GM23338 (cell line): ENCODE data around the gene CASS4. TPM values are rescaled to one million over a fixed set of nuclear protein-coding genes. Genes with fewer than 3 reads are reported as not detected.

Source experiments
- EZH2 ChIP-seq: fragments of 200-600 bp; sonication (generic); IDR thresholded peaks from one replicate; pipeline ENCODE4 v1.8.0; 2017; ENCODE audit warnings: antibody characterized with exemption, mild to moderate bottlenecking, low read depth; ENCODE audit not compliant: unreplicated experiment
- JUNB ChIP-seq: IDR thresholded peaks from one replicate; pipeline ENCODE4 v1.6.1; 2016; ENCODE audit warnings: antibody characterized with exemption; ENCODE audit not compliant: unreplicated experiment
- polyA plus RNA-seq: library from polyadenylated mRNA; unstranded; fragments of >200 nt; fragmentation: Nextera tagmentation; extraction: Ambion mirVana; gene quantifications from 2 replicates; pipeline ENCODE4 v1.2.1, GENCODE V29; 2016
- small RNA-seq: library from RNA; depleted of rRNA; stranded (forward); fragments of <200 nt; gene quantifications from one replicate; pipeline ENCODE3, GENCODE V24; 2014; ENCODE audit warnings: low replicate concordance
- total RNA-seq: library from RNA; depleted of rRNA; stranded (reverse); fragments of >200 nt; shearing (Covaris generic); gene quantifications from 2 replicates; pipeline ENCODE4 v1.2.3, GENCODE V29; 2014; rRNA removed
- TF ChIP-seq, protein P1 (sequence below): IDR thresholded peaks from one replicate; pipeline ENCODE4 v1.6.1; 2018; ENCODE audit warnings: antibody characterized with exemption; ENCODE audit not compliant: unreplicated experiment

Gene CASS4
- total and polyA plus RNA-seq, 2 experiments from 2014 or later = not detected

DNA sequence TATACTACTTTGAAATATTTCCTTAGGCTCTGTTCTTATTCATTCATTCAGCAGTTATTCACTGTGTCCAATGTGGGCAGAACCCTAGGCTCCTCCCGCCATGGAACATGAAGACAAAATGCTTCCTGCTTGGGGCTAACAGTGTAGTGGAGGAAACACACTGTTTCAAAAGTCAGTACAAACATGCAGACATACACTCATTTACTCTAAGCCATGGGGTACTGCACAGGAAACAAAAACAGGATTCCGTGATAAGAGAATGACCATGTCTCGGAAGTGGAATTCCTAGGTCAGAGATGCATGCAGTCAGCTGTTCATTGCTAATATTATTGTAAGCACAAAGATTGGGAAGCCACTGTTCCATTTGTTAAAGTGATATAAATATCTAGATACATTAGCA, 94.0 kb downstream of the CASS4 start (continued):
- TF ChIP-seq JUNB (no peak), EZH2 (no peak)
- TF ChIP-seq, protein P1, sequence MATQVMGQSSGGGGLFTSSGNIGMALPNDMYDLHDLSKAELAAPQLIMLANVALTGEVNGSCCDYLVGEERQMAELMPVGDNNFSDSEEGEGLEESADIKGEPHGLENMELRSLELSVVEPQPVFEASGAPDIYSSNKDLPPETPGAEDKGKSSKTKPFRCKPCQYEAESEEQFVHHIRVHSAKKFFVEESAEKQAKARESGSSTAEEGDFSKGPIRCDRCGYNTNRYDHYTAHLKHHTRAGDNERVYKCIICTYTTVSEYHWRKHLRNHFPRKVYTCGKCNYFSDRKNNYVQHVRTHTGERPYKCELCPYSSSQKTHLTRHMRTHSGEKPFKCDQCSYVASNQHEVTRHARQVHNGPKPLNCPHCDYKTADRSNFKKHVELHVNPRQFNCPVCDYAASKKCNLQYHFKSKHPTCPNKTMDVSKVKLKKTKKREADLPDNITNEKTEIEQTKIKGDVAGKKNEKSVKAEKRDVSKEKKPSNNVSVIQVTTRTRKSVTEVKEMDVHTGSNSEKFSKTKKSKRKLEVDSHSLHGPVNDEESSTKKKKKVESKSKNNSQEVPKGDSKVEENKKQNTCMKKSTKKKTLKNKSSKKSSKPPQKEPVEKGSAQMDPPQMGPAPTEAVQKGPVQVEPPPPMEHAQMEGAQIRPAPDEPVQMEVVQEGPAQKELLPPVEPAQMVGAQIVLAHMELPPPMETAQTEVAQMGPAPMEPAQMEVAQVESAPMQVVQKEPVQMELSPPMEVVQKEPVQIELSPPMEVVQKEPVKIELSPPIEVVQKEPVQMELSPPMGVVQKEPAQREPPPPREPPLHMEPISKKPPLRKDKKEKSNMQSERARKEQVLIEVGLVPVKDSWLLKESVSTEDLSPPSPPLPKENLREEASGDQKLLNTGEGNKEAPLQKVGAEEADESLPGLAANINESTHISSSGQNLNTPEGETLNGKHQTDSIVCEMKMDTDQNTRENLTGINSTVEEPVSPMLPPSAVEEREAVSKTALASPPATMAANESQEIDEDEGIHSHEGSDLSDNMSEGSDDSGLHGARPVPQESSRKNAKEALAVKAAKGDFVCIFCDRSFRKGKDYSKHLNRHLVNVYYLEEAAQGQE = no peak

Small RNA genes within 50 kb of the gene (small RNA-seq; reads per million reads assigned to genes)
- not detected for gene RPL39P

Other genes with a start within 250 kb of the CASS4 start
- not detected in 2 replicates for gene MC3R, start 163.5 kb upstream of the CASS4 start, total RNA-seq
- not detected in 2 replicates for gene MC3R, start 163.5 kb upstream of the CASS4 start, polyA plus RNA-seq
- gene FAM210B, start 53.3 kb upstream of the CASS4 start, total RNA-seq = 15.7 and 16.2 TPM in 2 replicates
- gene FAM210B, start 53.3 kb upstream of the CASS4 start, polyA plus RNA-seq = 14.6 and 15.4 TPM in 2 replicates
- 75.8 and 96.9 TPM in 2 replicates for gene AURKA, start 20.0 kb upstream of the CASS4 start, total RNA-seq
- gene AURKA, start 20.0 kb upstream of the CASS4 start, polyA plus RNA-seq = 79.3 and 82.0 TPM in 2 replicates
- 59.1 and 62.3 TPM in 2 replicates for gene CSTF1, start 19.6 kb upstream of the CASS4 start, total RNA-seq
- gene CSTF1, start 19.6 kb upstream of the CASS4 start, polyA plus RNA-seq = 17.1 and 21.5 TPM in 2 replicates
- 28.2 and 41.1 TPM in 2 replicates for gene RTF2, start 56.4 kb downstream of the CASS4 start, total RNA-seq
- 53.1 and 53.7 TPM in 2 replicates for gene RTF2, start 56.4 kb downstream of the CASS4 start, polyA plus RNA-seq
- not detected in 2 replicates for gene FAM209A, start 112.5 kb downstream of the CASS4 start, total RNA-seq
- not detected in 2 replicates for gene FAM209A, start 112.5 kb downstream of the CASS4 start, polyA plus RNA-seq
- not detected in 2 replicates for gene FAM209B, start 121.0 kb downstream of the CASS4 start, total RNA-seq
- 0.68 and 1.1 TPM in 2 replicates for gene FAM209B, start 121.0 kb downstream of the CASS4 start, polyA plus RNA-seq
- gene TFAP2C, start 217.0 kb downstream of the CASS4 start, total RNA-seq = 9.4 and 11.9 TPM in 2 replicates
- gene TFAP2C, start 217.0 kb downstream of the CASS4 start, polyA plus RNA-seq = 11.7 and 14.3 TPM in 2 replicates